ENCODE measurements around the gene SAMD4B.

SAMD4B gene

DNA sequence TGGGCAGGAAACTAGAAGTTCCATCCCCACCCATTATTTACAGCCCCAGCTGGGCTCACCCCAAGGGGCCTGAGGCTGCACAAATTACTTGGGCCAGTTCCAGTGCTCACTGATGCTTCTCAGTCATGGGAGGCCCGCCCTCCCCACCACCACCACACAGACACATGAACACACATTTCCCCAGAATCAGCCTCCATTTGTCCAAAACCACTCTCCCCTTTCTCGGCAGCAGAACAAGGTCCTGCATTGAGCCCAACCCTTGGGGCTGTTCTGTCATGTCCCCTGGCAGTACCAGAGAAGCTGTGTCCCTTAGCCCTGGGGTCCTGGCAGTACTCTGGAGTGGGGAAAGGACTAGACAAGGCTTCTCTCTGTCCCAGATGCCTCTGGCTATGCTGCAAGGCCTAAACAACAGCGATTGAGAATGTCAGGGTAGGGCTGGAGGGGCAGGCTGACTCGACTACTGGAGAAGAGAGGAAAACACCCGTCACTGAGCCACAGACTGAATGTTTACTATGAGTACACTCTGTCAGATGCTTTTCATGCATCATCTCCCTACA lies 21.8 kb downstream of the SAMD4B start:
- no peaks in the 10 kb centered on the region for H3K9me3 ChIP-seq (replicated peaks; ENCODE audit: insufficient read depth, low read length)
- H2AFZ ChIP-seq (ENCODE audit: low read length): no peak overlapping the region
- H3K79me2 ChIP-seq (ENCODE audit: low read length): no peaks in the 10 kb centered on the region
- H3K36me3 ChIP-seq (replicated peaks; ENCODE audit: insufficient read depth, low read length): peaks cover 3% of the 10 kb centered on the region; the same call in 1 of the 2 replicates
- no peak overlapping the region for H3K27ac ChIP-seq (ENCODE audit: low read length)
- TF ChIP-seq CTCF (IDR thresholded peaks at IDR 0.05; ENCODE audit: low read length): no peak
- TF ChIP-seq EZH2phosphoT487 (IDR thresholded peaks at IDR 0.05; ENCODE audit: low read length): no peak
- TF ChIP-seq EZH2 (optimal IDR thresholded peaks at IDR 0.05; ENCODE audit: low read depth, low read length): no peak
- H3K9me2 ChIP-seq (replicated peaks; ENCODE audit: insufficient read depth, low read length): no peaks in the 10 kb centered on the region
- H3K27me3 ChIP-seq (replicated peaks; ENCODE audit: insufficient read depth, low read length): no peaks in the 10 kb centered on the region
- H3F3A ChIP-seq (ENCODE audit: insufficient read depth, low read length): no peaks in the 10 kb centered on the region
- no peak overlapping the region for H3K4me3 ChIP-seq (ENCODE audit: low read length)
- no peak overlapping the region for H3K4me2 ChIP-seq (ENCODE audit: low read depth, low read length)
- no peaks in the 10 kb centered on the region for H3K4me1 ChIP-seq (ENCODE audit: low read length)
- H3K9ac ChIP-seq (ENCODE audit: low read length): no peak overlapping the region
- H4K20me1 ChIP-seq (ENCODE audit: insufficient read depth, low read length): no peaks in the 10 kb centered on the region
- DNase-seq: no peak

- Histone ChIP-seq H3K27me3 (replicated peaks; ENCODE audit: insufficient read depth, low read length) (no peaks in the 10 kb centered on the region), H3K36me3 (replicated peaks; ENCODE audit: insufficient read depth, low read length) (no peaks in the 10 kb centered on the region)
Measured at GRCh38 chr19:39365531-39365930, 23.3 kb downstream of the SAMD4B start.

DNA sequence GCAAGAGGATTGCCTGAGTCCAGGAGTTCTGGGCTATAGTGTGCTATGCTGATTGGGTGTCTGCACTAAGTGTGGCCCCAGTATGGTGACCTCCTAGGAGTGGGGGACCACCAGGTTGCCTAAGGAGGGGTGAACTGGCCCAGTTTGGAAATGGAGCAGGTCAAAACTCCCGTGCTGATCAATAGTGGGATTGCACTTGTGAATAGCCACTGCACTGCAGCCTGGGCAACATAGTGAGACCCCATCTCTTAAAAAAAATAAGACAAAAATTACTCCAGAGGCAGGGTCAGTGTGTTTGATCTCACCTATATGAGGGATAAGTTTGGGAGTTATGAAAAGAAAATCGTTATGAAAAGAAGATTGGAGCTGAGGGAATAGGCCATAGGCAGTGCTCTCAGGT lies 27.0 kb downstream of the SAMD4B start:
- no peak overlapping the region for H3K4me2 ChIP-seq (ENCODE audit: low read depth, low read length)
- no peak overlapping the region for H2AFZ ChIP-seq (ENCODE audit: low read length)
- H3K9me2 ChIP-seq (replicated peaks; ENCODE audit: insufficient read depth, low read length): no peaks in the 10 kb centered on the region
- no peaks in the 10 kb centered on the region for H3K9me3 ChIP-seq (replicated peaks; ENCODE audit: insufficient read depth, low read length)
- TF ChIP-seq CTCF (IDR thresholded peaks at IDR 0.05; ENCODE audit: low read length) (no peak), EZH2 (optimal IDR thresholded peaks at IDR 0.05; ENCODE audit: low read depth, low read length) (no peak), EZH2phosphoT487 (IDR thresholded peaks at IDR 0.05; ENCODE audit: low read length) (no peak)
- H3F3A ChIP-seq (ENCODE audit: insufficient read depth, low read length): no peaks in the 10 kb centered on the region
- no peaks in the 10 kb centered on the region for H3K27me3 ChIP-seq (replicated peaks; ENCODE audit: insufficient read depth, low read length)
- no peaks in the 10 kb centered on the region for H3K79me2 ChIP-seq (ENCODE audit: low read length)
- H3K36me3 ChIP-seq (replicated peaks; ENCODE audit: insufficient read depth, low read length): no peaks in the 10 kb centered on the region
- H3K4me1 ChIP-seq (ENCODE audit: low read length): no peaks in the 10 kb centered on the region
- no peak for DNase-seq
- no peak overlapping the region for H3K4me3 ChIP-seq (ENCODE audit: low read length)
- no peak overlapping the region for H3K27ac ChIP-seq (ENCODE audit: low read length)
- H3K9ac ChIP-seq (ENCODE audit: low read length): no peak overlapping the region
- no peaks in the 10 kb centered on the region for H4K20me1 ChIP-seq (ENCODE audit: insufficient read depth, low read length)

More at GRCh38 chr19:39365531-39365930, 23.3 kb downstream of the SAMD4B start:
- no peak overlapping the region for H3K27ac ChIP-seq (ENCODE audit: low read length)
- H4K20me1 ChIP-seq (ENCODE audit: insufficient read depth, low read length): no peaks in the 10 kb centered on the region
- H3K4me3 ChIP-seq (ENCODE audit: low read length): no peak overlapping the region
- H3K4me2 ChIP-seq (ENCODE audit: low read depth, low read length): no peak overlapping the region
- H3K9me2 ChIP-seq (replicated peaks; ENCODE audit: insufficient read depth, low read length): no peaks in the 10 kb centered on the region
- no peaks in the 10 kb centered on the region for H3K9me3 ChIP-seq (replicated peaks; ENCODE audit: insufficient read depth, low read length)
- no peak overlapping the region for H3K9ac ChIP-seq (ENCODE audit: low read length)
- H3K4me1 ChIP-seq (ENCODE audit: low read length): no peaks in the 10 kb centered on the region
- no peak overlapping the region for H2AFZ ChIP-seq (ENCODE audit: low read length)
- no peak for DNase-seq
- no peaks in the 10 kb centered on the region for H3F3A ChIP-seq (ENCODE audit: insufficient read depth, low read length)
- H3K79me2 ChIP-seq (ENCODE audit: low read length): no peaks in the 10 kb centered on the region
- TF ChIP-seq CTCF (IDR thresholded peaks at IDR 0.05; ENCODE audit: low read length) (no peak), EZH2 (optimal IDR thresholded peaks at IDR 0.05; ENCODE audit: low read depth, low read length) (no peak), EZH2phosphoT487 (IDR thresholded peaks at IDR 0.05; ENCODE audit: low read length) (no peak)
